ENCODE measurements around the gene ULBP1. TPM values are rescaled to one million over a fixed set of nuclear protein-coding genes. Genes with fewer than 3 reads are reported as not detected.
"Not testable (repeated sequence)": the region's sequence is repeated elsewhere in the genome, so short reads cannot be mapped to it uniquely, and the experiment has no call there.

ULBP1 gene
- total and polyA plus RNA-seq, 2 donors: 0.19 to 0.68 TPM

GRCh38 chr6:149938571-149939355, 25.0 kb upstream of the ULBP1 start:
- peak in 1 of 9 donors; percentile 57 for DNase-seq (ENCODE audit: low read depth in 6 of 9, low spot score in 9 of 9)
- Histone ChIP-seq H3K27ac (ENCODE audit: low read depth in 1 of 2, low read length in 1 of 2) (no peak overlapping the region), H3K4me3 (ENCODE audit: low read length in 2 of 2) (peak overlapping the region; percentile 32 to 57), H3K9me3 (ENCODE audit: control insufficient read depth in 2 of 2, insufficient read depth in 1 of 2, low read length in 1 of 2) (peaks cover 0 to 8% of the 10 kb centered on the region in 2 donors), H3K4me1 (ENCODE audit: control insufficient read depth in 2 of 2, insufficient read depth in 2 of 2, low read length in 2 of 2) (peaks cover 12 to 29% of the 10 kb centered on the region in 2 donors), H3K27me3 (ENCODE audit: control insufficient read depth in 2 of 2, insufficient read depth in 1 of 2, low read length in 1 of 2) (peaks cover 58 to 92% of the 10 kb centered on the region in 2 donors), H3K36me3 (ENCODE audit: control insufficient read depth in 2 of 2, insufficient read depth in 2 of 2, low read length in 1 of 2) (no peaks in the 10 kb centered on the region)
- 2% methylated on average over 58 of the region's 58 CpGs for WGBS

- Histone ChIP-seq H3K4me1 (ENCODE audit: control insufficient read depth in 2 of 2, insufficient read depth in 2 of 2, low read length in 2 of 2) (peaks cover 12 to 29% of the 10 kb centered on the region in 2 donors), H3K4me3 (ENCODE audit: low read length in 2 of 2) (no peak overlapping the region), H3K27me3 (ENCODE audit: control insufficient read depth in 2 of 2, insufficient read depth in 1 of 2, low read length in 1 of 2) (peaks cover 58 to 91% of the 10 kb centered on the region in 2 donors), H3K9me3 (ENCODE audit: control insufficient read depth in 2 of 2, insufficient read depth in 1 of 2, low read length in 1 of 2) (peaks cover 0 to 8% of the 10 kb centered on the region in 2 donors), H3K27ac (ENCODE audit: low read depth in 1 of 2, low read length in 1 of 2) (no peak overlapping the region), H3K36me3 (ENCODE audit: control insufficient read depth in 2 of 2, insufficient read depth in 2 of 2, low read length in 1 of 2) (no peaks in the 10 kb centered on the region)
- 25% methylated on average over 5 of the region's 5 CpGs for WGBS
- no peak for DNase-seq (ENCODE audit: low read depth in 6 of 9, low spot score in 9 of 9)
Observed at GRCh38 chr6:149939356-149939648, 24.4 kb upstream of the ULBP1 start.

GRCh38 chr6:149939909-149940671, 23.7 kb upstream of the ULBP1 start:
- Histone ChIP-seq H3K4me1 (ENCODE audit: control insufficient read depth in 2 of 2, insufficient read depth in 2 of 2, low read length in 2 of 2) (peaks cover 12 to 29% of the 10 kb centered on the region in 2 donors), H3K4me3 (ENCODE audit: low read length in 2 of 2) (no peak overlapping the region), H3K27me3 (ENCODE audit: control insufficient read depth in 2 of 2, insufficient read depth in 1 of 2, low read length in 1 of 2) (peaks cover 58 to 83% of the 10 kb centered on the region in 2 donors), H3K27ac (ENCODE audit: low read depth in 1 of 2, low read length in 1 of 2) (no peak overlapping the region), H3K36me3 (ENCODE audit: control insufficient read depth in 2 of 2, insufficient read depth in 2 of 2, low read length in 1 of 2) (no peaks in the 10 kb centered on the region), H3K9me3 (ENCODE audit: control insufficient read depth in 2 of 2, insufficient read depth in 1 of 2, low read length in 1 of 2) (peaks cover 0 to 8% of the 10 kb centered on the region in 2 donors)
- WGBS: 15% methylated on average over 6 of the region's 6 CpGs
- no peak for DNase-seq (ENCODE audit: low read depth in 6 of 9, low spot score in 9 of 9)

GRCh38 chr6:149940672-149940982, 23.1 kb upstream of the ULBP1 start:
- H3K4me3 ChIP-seq (ENCODE audit: low read length in 2 of 2): no peak overlapping the region
- H3K27me3 ChIP-seq (ENCODE audit: control insufficient read depth in 2 of 2, insufficient read depth in 1 of 2, low read length in 1 of 2): peaks cover 55 to 78% of the 10 kb centered on the region in 2 donors
- WGBS: 27% methylated on average over 6 of the region's 6 CpGs
- DNase-seq (ENCODE audit: low read depth in 6 of 9, low spot score in 9 of 9): no peak
- no peak overlapping the region for H3K27ac ChIP-seq (ENCODE audit: low read depth in 1 of 2, low read length in 1 of 2)
- no peaks in the 10 kb centered on the region for H3K36me3 ChIP-seq (ENCODE audit: control insufficient read depth in 2 of 2, insufficient read depth in 2 of 2, low read length in 1 of 2)
- H3K9me3 ChIP-seq (ENCODE audit: control insufficient read depth in 2 of 2, insufficient read depth in 1 of 2, low read length in 1 of 2): peaks cover 0 to 8% of the 10 kb centered on the region in 2 donors
- peaks cover 12 to 29% of the 10 kb centered on the region in 2 donors for H3K4me1 ChIP-seq (ENCODE audit: control insufficient read depth in 2 of 2, insufficient read depth in 2 of 2, low read length in 2 of 2)

- Histone ChIP-seq H3K36me3 (ENCODE audit: control insufficient read depth in 2 of 2, insufficient read depth in 2 of 2, low read length in 1 of 2) (no peaks in the 10 kb centered on the region), H3K4me1 (ENCODE audit: control insufficient read depth in 2 of 2, insufficient read depth in 2 of 2, low read length in 2 of 2) (peaks cover 12 to 29% of the 10 kb centered on the region in 2 donors), H3K27ac (ENCODE audit: low read depth in 1 of 2, low read length in 1 of 2) (no peak within 1 kb of the TSS), H3K4me3 (ENCODE audit: low read length in 2 of 2) (peak within 1 kb of the TSS; percentile 55 to 67), H3K27me3 (ENCODE audit: control insufficient read depth in 2 of 2, insufficient read depth in 1 of 2, low read length in 1 of 2) (peaks cover 43 to 71% of the 10 kb centered on the region in 2 donors), H3K9me3 (ENCODE audit: control insufficient read depth in 2 of 2, insufficient read depth in 1 of 2, low read length in 1 of 2) (peaks cover 0 to 8% of the 10 kb centered on the region in 2 donors)
- WGBS: under 1% methylated on average over 62 of the region's 62 CpGs
- peak; percentile 62 to 92 (median 78) for DNase-seq (ENCODE audit: low read depth in 6 of 9, low spot score in 9 of 9)
Observed at GRCh38 chr6:149941583-149942460, 21.9 kb upstream of the ULBP1 start, which contains the start of gene ULBP2. ULBP2 (plus strand) TSS chr6:149942014; CDS start chr6:149942073, 59 bp downstream.

- no peak overlapping the region for H3K27ac ChIP-seq (ENCODE audit: low read depth in 1 of 2, low read length in 1 of 2)
- WGBS: 29% methylated on average over 13 of the region's 13 CpGs
- DNase-seq (ENCODE audit: low read depth in 6 of 9, low spot score in 9 of 9): no peak
- H3K4me3 ChIP-seq (ENCODE audit: low read length in 2 of 2): peak overlapping the region; percentile 55 to 67
- peaks cover 41 to 66% of the 10 kb centered on the region in 2 donors for H3K27me3 ChIP-seq (ENCODE audit: control insufficient read depth in 2 of 2, insufficient read depth in 1 of 2, low read length in 1 of 2)
- H3K36me3 ChIP-seq (ENCODE audit: control insufficient read depth in 2 of 2, insufficient read depth in 2 of 2, low read length in 1 of 2): no peaks in the 10 kb centered on the region
- H3K9me3 ChIP-seq (ENCODE audit: control insufficient read depth in 2 of 2, insufficient read depth in 1 of 2, low read length in 1 of 2): peaks cover 0 to 8% of the 10 kb centered on the region in 2 donors
- H3K4me1 ChIP-seq (ENCODE audit: control insufficient read depth in 2 of 2, insufficient read depth in 2 of 2, low read length in 2 of 2): peaks cover 12 to 29% of the 10 kb centered on the region in 2 donors
Observed at GRCh38 chr6:149942461-149942829, 21.3 kb upstream of the ULBP1 start.

- Histone ChIP-seq H3K4me1 (ENCODE audit: control insufficient read depth in 2 of 2, insufficient read depth in 2 of 2, low read length in 2 of 2) (peaks cover 11 to 25% of the 10 kb centered on the region in 2 donors), H3K27me3 (ENCODE audit: control insufficient read depth in 2 of 2, insufficient read depth in 1 of 2, low read length in 1 of 2) (peaks cover 37 to 63% of the 10 kb centered on the region in 2 donors)
- not testable (repeated sequence) for H3K4me3 ChIP-seq (ENCODE audit: low read length in 2 of 2); H3K9me3 ChIP-seq (ENCODE audit: control insufficient read depth in 2 of 2, insufficient read depth in 1 of 2, low read length in 1 of 2); H3K27ac ChIP-seq (ENCODE audit: low read depth in 1 of 2, low read length in 1 of 2); DNase-seq (ENCODE audit: low read depth in 6 of 9, low spot score in 9 of 9); H3K36me3 ChIP-seq (ENCODE audit: control insufficient read depth in 2 of 2, insufficient read depth in 2 of 2, low read length in 1 of 2)
- 85% methylated on average over 5 of the region's 5 CpGs for WGBS
Observed at GRCh38 chr6:149943321-149943720, 20.4 kb upstream of the ULBP1 start.

GRCh38 chr6:149945276-149945675, 18.5 kb upstream of the ULBP1 start:
- H3K9me3 ChIP-seq (ENCODE audit: control insufficient read depth in 2 of 2, insufficient read depth in 1 of 2, low read length in 1 of 2); DNase-seq (ENCODE audit: low read depth in 6 of 9, low spot score in 9 of 9); H3K36me3 ChIP-seq (ENCODE audit: control insufficient read depth in 2 of 2, insufficient read depth in 2 of 2, low read length in 1 of 2); H3K4me3 ChIP-seq (ENCODE audit: low read length in 2 of 2); H3K27ac ChIP-seq (ENCODE audit: low read depth in 1 of 2, low read length in 1 of 2): not testable (repeated sequence)
- peaks cover 8 to 16% of the 10 kb centered on the region in 2 donors for H3K4me1 ChIP-seq (ENCODE audit: control insufficient read depth in 2 of 2, insufficient read depth in 2 of 2, low read length in 2 of 2)
- WGBS: 85% methylated on average over 5 of the region's 6 CpGs
- H3K27me3 ChIP-seq (ENCODE audit: control insufficient read depth in 2 of 2, insufficient read depth in 1 of 2, low read length in 1 of 2): peaks cover 18 to 61% of the 10 kb centered on the region in 2 donors
